ENCODE measurements around the gene PLEKHA7.

GRCh38 chr11:16863389-16863788 lies 150.8 kb downstream of the PLEKHA7 start:
- no peak for TF ChIP-seq BRCA1 (IDR thresholded peaks at IDR 0.05; ENCODE audit: low read depth, low read length)
- no peak for TF ChIP-seq TAF1 (IDR thresholded peaks at IDR 0.05; ENCODE audit: low read depth, low read length)
- no peak for TF ChIP-seq SIRT6 (IDR thresholded peaks at IDR 0.05; ENCODE audit: low read length)
- no peak for TF ChIP-seq CBX8 (IDR thresholded peaks at IDR 0.05; ENCODE audit: borderline replicate concordance, low read depth, low read length)
- TF ChIP-seq, protein P1, sequence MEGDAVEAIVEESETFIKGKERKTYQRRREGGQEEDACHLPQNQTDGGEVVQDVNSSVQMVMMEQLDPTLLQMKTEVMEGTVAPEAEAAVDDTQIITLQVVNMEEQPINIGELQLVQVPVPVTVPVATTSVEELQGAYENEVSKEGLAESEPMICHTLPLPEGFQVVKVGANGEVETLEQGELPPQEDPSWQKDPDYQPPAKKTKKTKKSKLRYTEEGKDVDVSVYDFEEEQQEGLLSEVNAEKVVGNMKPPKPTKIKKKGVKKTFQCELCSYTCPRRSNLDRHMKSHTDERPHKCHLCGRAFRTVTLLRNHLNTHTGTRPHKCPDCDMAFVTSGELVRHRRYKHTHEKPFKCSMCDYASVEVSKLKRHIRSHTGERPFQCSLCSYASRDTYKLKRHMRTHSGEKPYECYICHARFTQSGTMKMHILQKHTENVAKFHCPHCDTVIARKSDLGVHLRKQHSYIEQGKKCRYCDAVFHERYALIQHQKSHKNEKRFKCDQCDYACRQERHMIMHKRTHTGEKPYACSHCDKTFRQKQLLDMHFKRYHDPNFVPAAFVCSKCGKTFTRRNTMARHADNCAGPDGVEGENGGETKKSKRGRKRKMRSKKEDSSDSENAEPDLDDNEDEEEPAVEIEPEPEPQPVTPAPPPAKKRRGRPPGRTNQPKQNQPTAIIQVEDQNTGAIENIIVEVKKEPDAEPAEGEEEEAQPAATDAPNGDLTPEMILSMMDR (IDR thresholded peaks at IDR 0.05; ENCODE audit: control extremely low read depth in 1 of 3, insufficient read depth in 1 of 3, low read depth in 1 of 3, low read length in 3 of 3) = no peak
- TF ChIP-seq RAD21 (IDR thresholded peaks at IDR 0.05 in 1 of 2, conservative IDR thresholded peaks at IDR 0.05 in 1 of 2; ENCODE audit: low read depth in 2 of 2, low read length in 2 of 2) = no peak
- TF ChIP-seq EZH2 (IDR thresholded peaks at IDR 0.05; ENCODE audit: low read depth, low read length, severe bottlenecking) = no peak
- TF ChIP-seq BCL11A (IDR thresholded peaks at IDR 0.05; ENCODE audit: low read depth in 2 of 2, low read length in 2 of 2) = no peak
- TF ChIP-seq RFX5 (IDR thresholded peaks at IDR 0.05; ENCODE audit: borderline replicate concordance, low read depth, low read length) = no peak
- TF ChIP-seq, protein P2, sequence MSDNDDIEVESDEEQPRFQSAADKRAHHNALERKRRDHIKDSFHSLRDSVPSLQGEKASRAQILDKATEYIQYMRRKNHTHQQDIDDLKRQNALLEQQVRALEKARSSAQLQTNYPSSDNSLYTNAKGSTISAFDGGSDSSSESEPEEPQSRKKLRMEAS (IDR thresholded peaks at IDR 0.05) = no peak
- no peak for TF ChIP-seq E2F6 (IDR thresholded peaks at IDR 0.05)
